ENCODE measurements around the gene SINHCAF.

DNA sequence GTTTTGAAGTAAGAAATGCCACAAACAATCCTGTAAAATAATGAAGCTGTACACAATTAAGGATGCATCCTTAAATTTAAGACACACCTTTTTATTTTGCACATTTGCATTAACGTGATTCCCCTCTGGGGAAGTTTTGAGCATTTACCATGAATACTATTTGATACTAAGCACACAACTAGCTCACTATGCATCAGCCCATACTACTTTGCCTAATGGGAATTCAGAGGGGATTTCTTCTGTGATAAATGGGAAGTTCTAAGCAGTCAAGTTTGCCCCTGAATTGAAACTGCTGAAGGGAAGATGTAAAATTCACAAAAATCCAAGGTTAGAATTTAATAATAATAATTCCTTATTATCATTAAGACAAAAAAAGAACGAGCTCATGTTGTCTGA, 27.4 kb downstream of the SINHCAF start:
- TF ChIP-seq RAD21 (IDR thresholded peaks at IDR 0.05; ENCODE audit: low read depth) (no peak), CTCF (IDR thresholded peaks at IDR 0.05 in 2 of 3, conservative IDR thresholded peaks at IDR 0.05 in 1 of 3; ENCODE audit: borderline replicate concordance in 1 of 3, insufficient read depth in 1 of 3, low read depth in 2 of 3, low read length in 2 of 3) (no peak), ZNF274 (IDR thresholded peaks at IDR 0.05; ENCODE audit: low read depth, low read length) (no peak), CBX3 (IDR thresholded peaks at IDR 0.05; ENCODE audit: low read depth) (no peak), EZH2 (IDR thresholded peaks at IDR 0.05) (no peak), MAX (IDR thresholded peaks at IDR 0.05) (no peak), ELF1 (IDR thresholded peaks at IDR 0.05; ENCODE audit: borderline replicate concordance, low read depth) (no peak), POLR2A (IDR thresholded peaks at IDR 0.05; ENCODE audit: borderline replicate concordance, extremely low read depth, insufficient read depth, insufficient read length) (no peak), POLR2AphosphoS5 (IDR thresholded peaks at IDR 0.05; ENCODE audit: low read depth, low read length) (no peak), JUND (IDR thresholded peaks at IDR 0.05) (no peak), EZH2phosphoT487 (IDR thresholded peaks at IDR 0.05; ENCODE audit: borderline replicate concordance) (no peak), CEBPB (IDR thresholded peaks at IDR 0.05; ENCODE audit: low read depth) (no peak), SP1 (IDR thresholded peaks at IDR 0.05; ENCODE audit: low read depth) (no peak)

Measured in HCT116 (cell line).